NOMO-1 treated with DMSO at 0.1 percent for 48 hours (cell line): Measurements from ENCODE around the gene CYSTM1.

Source experiments
- DNase-seq: peaks from one replicate; lab custom pipeline; 2025; ENCODE audit not compliant: unreplicated experiment; lab: John Stamatoyannopoulos, UW

The CYSTM1 gene

DNA sequence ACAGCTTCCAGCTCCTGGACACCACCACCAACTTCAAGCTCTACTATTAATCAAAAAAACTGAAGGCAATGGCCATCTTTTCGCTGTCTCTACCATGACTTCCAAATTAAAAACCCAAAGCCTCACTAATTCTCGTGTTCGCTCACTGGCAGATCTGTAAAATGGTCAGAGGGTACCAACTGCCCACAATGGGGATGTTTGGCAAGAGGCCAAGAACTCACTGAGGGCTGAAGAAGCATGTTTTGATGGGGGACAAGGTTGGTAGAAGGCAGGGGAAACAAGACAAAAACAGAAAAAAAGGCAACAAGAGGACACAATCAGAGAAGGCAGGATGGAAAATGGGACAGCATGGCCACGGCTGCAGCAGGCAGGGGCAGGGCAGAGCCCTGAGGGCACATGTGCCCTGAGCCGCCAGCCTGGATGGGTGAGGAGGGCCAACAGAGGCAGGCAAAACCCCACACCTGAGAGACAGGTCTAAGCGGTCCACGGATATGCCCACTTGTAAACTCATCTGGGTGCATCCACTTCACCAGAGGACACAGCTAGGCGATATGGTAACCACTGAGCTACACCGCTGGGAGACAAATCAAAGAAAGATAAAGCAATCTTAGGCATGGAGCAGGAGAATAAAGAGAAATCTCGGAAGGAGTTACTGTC, 77.6 kb downstream of the CYSTM1 start:
- DNase-seq = no peak

DNA sequence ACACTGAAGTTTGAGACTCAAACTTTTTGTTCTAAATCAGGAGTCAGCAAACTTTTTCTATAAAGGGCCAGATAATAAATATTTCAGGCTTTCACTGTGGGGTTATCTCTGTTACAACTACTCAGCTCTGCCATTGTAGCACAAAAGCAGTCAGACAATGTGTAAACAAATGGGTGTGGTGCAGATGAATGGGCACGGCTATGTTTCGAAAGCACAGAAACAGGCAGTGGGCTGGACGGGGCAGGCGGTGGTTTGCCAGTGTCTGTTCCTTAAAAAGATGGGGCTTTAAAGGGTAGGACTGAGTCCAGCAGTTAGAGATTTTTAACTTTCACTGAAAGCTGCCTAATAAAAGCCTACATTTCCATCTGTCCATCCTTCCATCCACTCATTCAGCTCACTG, 79.0 kb downstream of the CYSTM1 start:
- peak; percentile 71 for DNase-seq

DNA sequence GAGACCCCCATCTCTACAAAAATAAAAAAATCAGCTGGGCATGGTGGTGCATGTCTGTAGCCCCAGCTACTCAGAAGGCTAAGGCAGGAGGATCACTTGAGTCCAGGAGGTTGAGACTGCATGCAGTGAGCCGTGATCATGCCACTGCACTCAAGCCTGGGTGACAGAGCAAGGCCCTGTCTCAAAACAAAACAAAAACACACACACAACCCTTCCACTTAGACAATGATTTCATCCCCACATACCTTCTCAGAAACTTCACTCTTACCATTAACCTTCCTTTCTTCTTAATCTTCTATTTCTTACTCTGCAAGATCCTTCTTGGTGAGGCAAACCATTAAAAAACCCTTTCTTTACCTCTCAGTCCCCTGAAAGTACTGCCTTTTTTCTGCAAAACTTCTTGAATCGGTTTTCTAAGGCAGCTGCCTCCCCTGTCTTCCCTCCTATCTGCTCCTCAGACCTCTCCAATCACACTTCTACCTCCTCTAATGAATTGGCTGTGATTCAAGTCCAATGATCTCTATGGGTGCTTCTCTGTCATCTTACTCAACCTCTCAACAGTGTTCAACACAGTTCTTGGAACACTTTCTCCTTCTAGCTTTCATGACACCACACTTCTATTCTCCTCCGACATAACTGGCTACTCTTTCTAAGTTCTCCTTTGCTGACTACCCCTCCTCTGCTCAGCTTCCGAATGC, 80.6 kb downstream of the CYSTM1 start:
- DNase-seq = no peak

GRCh38 chr5:140256726-140257125, 81.7 kb downstream of the CYSTM1 start:
- no peak for DNase-seq

GRCh38 chr5:140258016-140258415, 83.0 kb downstream of the CYSTM1 start:
- no peak for DNase-seq

DNA sequence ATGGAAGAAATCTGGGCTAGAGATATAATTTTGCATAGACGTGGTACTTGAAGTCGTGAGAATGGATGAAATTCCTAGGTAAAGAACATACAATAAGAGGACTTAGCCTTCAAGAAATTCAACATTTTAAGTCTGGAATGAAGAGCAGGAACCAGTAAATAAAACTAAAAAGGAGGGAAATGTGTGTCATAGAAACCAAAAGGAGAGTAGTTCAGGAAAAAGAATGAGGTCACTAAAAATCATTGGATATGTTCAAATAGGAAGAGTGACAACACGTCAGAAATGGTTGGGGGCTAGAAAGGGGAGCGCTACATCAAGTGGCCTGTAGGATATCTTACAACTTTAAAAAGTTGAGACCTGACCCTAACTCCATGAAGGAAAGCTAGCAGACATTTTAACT, 83.9 kb downstream of the CYSTM1 start:
- no peak for DNase-seq

DNA sequence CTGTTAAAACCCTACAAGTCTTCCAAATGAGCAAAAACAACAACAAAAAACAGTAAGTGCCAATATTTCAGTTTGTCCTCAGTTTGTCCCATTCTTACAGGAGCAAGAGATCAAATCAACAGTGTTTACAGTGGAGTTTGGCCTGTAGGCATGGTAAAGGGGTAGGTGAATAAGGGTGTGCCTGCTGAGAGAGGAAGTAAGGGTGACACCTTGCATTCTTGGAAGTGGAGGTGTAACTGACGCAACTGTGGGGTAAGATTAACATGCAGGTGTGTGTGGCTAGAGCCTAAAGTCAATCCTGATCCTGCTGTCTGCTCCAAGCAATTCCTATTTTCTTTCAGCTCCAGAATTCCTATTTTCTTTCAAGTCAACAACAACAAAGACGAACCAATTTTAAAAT, 84.5 kb downstream of the CYSTM1 start:
- no peak for DNase-seq

DNA sequence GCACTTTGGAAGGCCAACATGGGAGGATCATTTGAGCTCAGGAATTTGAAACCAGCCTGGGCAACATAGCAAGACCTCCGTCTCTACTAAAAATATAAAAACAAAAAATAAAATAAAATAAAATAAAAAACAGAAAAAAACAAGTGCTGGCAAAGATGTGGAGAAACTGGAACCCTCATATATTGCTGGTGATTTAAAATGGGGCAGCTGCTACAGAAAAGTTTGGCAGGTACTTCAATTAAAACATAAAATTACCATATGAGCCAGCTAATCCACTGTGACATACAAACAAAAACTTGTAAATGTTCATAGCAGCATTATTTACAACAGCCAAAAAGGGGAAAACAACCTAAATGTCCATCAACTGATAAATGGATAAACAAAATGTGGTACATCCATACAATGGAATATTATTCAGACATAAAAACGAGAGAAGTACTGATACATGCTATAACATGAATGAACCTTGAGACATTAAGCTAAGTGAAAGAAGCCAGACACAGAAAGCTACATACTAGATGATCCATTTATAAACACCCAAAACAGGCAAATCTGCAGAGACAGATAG, 85.2 kb downstream of the CYSTM1 start:
- no peak for DNase-seq

DNA sequence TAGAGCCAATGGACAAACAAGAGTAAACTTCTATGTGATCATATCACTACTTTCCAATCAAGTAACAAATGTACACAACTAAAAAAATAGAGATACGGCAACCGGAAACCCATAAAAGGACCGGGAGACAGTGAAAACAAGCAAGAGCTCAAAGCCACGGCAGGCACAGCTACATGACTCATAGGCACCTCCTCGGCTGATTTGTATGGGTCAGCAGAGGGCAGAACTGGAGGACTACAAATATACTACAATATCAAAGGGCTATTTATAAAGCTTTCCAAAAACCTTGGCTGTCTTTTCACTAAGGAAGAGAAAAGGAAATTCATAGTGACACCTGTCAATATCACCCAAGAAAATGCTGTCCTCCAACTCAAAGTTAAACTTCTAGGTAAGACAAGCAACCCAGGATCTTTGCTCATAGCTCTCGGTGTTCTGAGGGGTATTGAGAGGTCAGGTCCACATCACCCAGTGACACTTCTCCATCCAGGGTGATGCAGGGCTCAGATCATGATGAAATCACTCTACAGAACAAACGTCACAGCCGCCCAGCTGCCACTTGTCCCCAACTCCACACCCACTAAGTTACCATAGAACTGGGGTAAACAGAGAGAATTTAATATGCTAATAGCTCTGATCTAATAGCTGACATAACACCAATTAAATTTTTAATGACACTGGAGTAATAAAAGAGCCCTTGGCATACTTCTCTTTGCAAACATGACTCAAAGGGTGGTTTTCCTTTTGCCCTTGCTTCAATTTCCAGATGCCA, 86.6 kb downstream of the CYSTM1 start:
- peak; percentile 77 for DNase-seq

GRCh38 chr5:140262221-140262620, 87.2 kb downstream of the CYSTM1 start:
- DNase-seq = no peak

DNA sequence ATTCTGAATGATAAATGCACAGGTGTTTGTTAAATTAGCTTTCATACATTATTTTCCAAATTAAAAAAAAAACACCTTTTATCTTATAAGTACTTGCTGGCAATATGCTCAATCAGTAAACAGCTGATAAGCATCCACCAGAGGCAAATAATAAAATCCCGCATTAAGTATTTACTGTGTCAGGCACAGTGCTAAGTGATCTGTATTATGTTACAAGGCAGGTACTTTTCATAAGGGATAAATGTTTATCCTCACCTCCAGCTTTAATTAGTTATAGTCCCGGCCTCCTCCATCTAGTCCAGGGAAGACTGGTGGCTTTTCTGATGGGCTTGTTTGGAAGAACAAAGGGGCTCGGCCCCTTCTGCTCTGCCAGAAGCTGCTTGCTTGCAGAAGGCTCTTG, 87.9 kb downstream of the CYSTM1 start:
- no peak for DNase-seq

DNA sequence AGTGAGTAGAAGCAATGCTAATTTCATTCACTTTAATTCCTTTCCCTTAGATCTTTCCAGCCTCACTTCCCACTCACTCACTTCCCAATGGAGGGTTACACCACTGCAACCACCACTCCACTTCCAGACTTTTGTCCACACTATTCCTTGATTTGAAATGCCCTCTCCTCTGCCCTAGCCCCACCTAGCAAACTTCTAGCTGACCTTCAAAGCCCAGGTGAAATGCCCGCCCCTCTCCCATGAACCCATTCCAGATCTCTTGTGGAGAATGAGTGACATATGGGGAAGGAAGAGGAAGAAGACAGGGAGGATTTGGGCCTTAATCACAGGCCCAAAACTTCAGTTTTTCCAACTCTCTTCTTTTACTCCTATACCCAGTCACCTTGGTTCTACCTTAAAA, 90.9 kb downstream of the CYSTM1 start:
- DNase-seq = no peak

GRCh38 chr5:140266471-140267200, 91.6 kb downstream of the CYSTM1 start:
- no peak for DNase-seq

DNA sequence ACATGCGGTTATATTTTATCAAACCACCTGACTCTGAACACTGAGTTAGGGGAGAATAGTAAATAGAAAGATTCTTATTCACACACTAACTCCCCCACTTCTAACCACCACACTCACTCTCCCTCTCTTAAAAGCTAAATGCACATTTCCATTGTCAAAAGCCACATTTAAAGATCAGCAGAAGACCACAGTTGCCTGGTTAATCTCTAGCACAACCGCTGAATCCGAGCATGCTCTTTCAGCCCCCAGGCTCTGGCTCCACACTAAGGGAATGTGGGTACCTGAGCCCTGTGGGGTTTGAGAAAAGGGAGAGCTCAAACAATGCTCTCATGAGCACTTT, 92.2 kb downstream of the CYSTM1 start:
- DNase-seq = no peak

DNA sequence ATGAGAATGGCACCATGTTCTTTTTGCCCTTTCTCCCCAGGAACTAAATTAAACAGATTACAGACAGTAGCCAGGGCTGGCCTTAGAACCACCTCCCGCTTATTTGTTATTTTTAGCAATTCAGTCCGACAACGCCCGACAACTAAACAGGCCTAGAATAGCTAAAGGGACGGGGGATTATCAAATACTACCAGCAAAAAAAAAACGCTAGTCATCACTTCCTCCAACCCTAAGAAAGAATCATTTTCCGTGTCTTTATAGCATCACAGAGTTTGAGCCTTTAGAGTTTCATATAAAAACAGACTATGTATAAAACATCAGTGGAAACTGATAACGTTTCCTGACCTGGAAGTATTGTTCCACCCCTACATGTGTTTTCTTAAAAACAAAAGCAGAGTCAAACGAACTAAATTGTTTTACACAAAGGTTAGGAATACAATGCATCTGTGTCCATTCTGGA, 92.6 kb downstream of the CYSTM1 start:
- DNase-seq = peak; percentile 75

DNA sequence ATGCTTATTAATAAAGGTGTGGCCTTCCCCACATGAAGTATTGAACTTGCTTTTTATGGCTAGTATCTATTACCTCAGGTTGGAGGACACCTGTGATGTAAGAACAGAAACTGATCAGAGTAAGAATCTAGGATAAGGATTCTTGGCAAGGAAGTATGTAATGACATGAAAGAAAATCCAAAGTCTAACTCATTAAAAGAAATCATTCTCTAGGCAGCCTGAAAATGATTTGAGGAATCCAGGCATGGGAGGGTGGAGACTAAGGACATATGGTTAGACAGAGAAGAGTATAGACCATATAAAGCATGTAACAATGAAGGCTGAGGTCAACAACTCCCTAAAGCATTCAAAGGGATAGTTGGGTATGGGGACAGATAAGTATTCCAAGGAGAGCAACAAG, 95.0 kb downstream of the CYSTM1 start:
- DNase-seq = no peak

GRCh38 chr5:140273401-140273877, 98.5 kb downstream of the CYSTM1 start:
- DNase-seq = peak; percentile 97

GRCh38 chr5:140275837-140276236, 100.8 kb downstream of the CYSTM1 start:
- DNase-seq = no peak

- DNase-seq = no peak
These were observed 107.3 kb downstream of the CYSTM1 start for GRCh38 chr5:140282266-140282665.

DNA sequence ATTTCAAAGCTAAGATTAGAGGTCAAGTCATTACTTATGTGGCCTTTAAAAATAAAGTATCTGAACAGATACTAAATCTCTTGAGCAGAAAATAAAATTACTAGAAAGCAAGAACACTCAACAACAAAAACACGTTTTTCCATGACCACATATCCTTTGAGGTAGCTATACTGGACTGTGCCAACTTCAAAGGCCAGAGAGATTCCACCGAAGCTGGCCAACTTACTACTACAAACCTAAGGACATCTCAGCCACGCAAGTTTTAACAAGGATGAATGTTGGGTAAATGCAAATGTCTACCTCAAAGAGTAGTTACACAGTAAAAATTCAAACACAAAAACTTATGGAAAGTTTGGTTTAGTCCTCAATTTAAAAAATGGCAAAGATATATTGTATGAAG, 109.0 kb downstream of the CYSTM1 start:
- DNase-seq = no peak

- no peak for DNase-seq
These were observed 111.4 kb downstream of the CYSTM1 start for GRCh38 chr5:140286424-140286823.
